Gastrocnemius medialis (tissue), 4 donors: ENCODE measurements around the gene SMAD3. TPM values are rescaled to one million over a fixed set of nuclear protein-coding genes. Genes with fewer than 3 reads are reported as not detected.

Source experiments
- ATAC-seq, 2 donors: fragments of 150-250 bp; one replicate each; pipeline ENCODE4 v1.9.1; 2016
- DNase-seq, 2 donors: peaks; one replicate each; pipeline ENCODE4 v3.0.0-alpha.2; 2019
- H3K27ac ChIP-seq, 4 donors: fragments of 200-600 bp; sonication (generic); 1 replicate in 1 of 4; 2 replicates in 3 of 4; pipeline ENCODE4 v1.5.1; 2016 to 2018; ENCODE audit warnings: mild to moderate bottlenecking in 2 of 4, moderate library complexity in 1 of 4
- H3K27me3 ChIP-seq, 3 donors: fragments of 200-600 bp; sonication (generic) in 2 of 3; 1 replicate in 1 of 3; 2 replicates in 2 of 3; pipeline versions ENCODE4 v1.5.1 to v1.6.0; 2016 to 2019; ENCODE audit warnings: mild to moderate bottlenecking in 1 of 3, moderate library complexity in 1 of 3
- H3K36me3 ChIP-seq, 2 donors: fragments of 200-600 bp; sonication (generic) in 1 of 2; one replicate each; pipeline ENCODE4 v1.5.1; 2017 to 2018
- H3K4me1 ChIP-seq, 2 donors: fragments of 200-600 bp; sonication (generic) in 1 of 2; one replicate each; pipeline ENCODE4 v1.5.1; 2016 to 2017; ENCODE audit warnings: mild to moderate bottlenecking in 2 of 2
- H3K4me3 ChIP-seq, 4 donors: fragments of 200-600 bp; sonication (generic) in 3 of 4; 1 replicate in 1 of 4; 2 replicates in 3 of 4; pipeline ENCODE4 v1.5.1; 2016 to 2019; ENCODE audit warnings: mild to moderate bottlenecking in 2 of 4
- H3K9me3 ChIP-seq, 3 donors: fragments of 200-600 bp; sonication (generic) in 2 of 3; 1 replicate in 1 of 3; 2 replicates in 2 of 3; pipeline ENCODE4 v1.5.1; 2016 to 2019
- CTCF ChIP-seq, 5 experiments: fragments of 450-650 bp in 3 of 5; fragments of 200-600 bp in 2 of 5; sonication (generic) in 2 of 5; IDR thresholded peaks in 4 of 5; conservative IDR thresholded peaks in 1 of 5; 1 replicate in 4 of 5; 2 replicates in 1 of 5; pipeline ENCODE4 v1.5.1; 2016 to 2019; ENCODE audit warnings: antibody characterized with exemption in 5 of 5, mild to moderate bottlenecking in 3 of 5, moderate library complexity in 3 of 5
- POLR2A ChIP-seq, 2 donors: fragments of 450-650 bp; IDR thresholded peaks; one replicate each; pipeline ENCODE4 v1.6.1; 2017; ENCODE audit warnings: antibody characterized with exemption in 2 of 2, mild to moderate bottlenecking in 2 of 2, moderate library complexity in 2 of 2
- in situ Hi-C, 4 donors: fragments of 200-750 bp; cut with MboI; loops; one replicate each; pipeline versions ENCODE4 v1.15.0 to v1.8.0; 2017; ENCODE audit warnings: low sequenced_read_pairs in 4 of 4
- intact Hi-C: fragments of 100-400 bp; cut with DNase I; formaldehyde crosslinking; loops from one replicate; pipeline ENCODE4 v1.15.1; 2023; ENCODE audit warnings: low total_unique reads
- total RNA-seq, 4 donors: library from RNA; depleted of rRNA; stranded (reverse); fragments of >200 nt; gene quantifications; one replicate each; pipeline versions ENCODE4 v1.1.0 to v1.2.3, GENCODE V29; 2016

SMAD3 gene
- total RNA-seq, 4 donors from 2014 or later, result 15.9 to 61.7 (median 26.3) TPM

- in situ Hi-C loops (no loop called here), intact Hi-C loops (no loop called here)
- TF ChIP-seq CTCF (IDR thresholded peaks at IDR 0.05 in 4 of 5, conservative IDR thresholded peaks at IDR 0.05 in 1 of 5) (no peak), POLR2A (IDR thresholded peaks at IDR 0.05) (no peak)
- peaks cover 0 to 8% of the 10 kb centered on the region in 2 donors for H3K36me3 ChIP-seq
- H3K4me1 ChIP-seq, result peaks cover 81 to 86% of the 10 kb centered on the region in 2 donors
- ATAC-seq (no peak), DNase-seq (no peak)
- H3K9me3 ChIP-seq, result no peaks in the 10 kb centered on the region
- no peaks in the 10 kb centered on the region for H3K27me3 ChIP-seq
- no peak overlapping the region for H3K4me3 ChIP-seq
- H3K27ac ChIP-seq, result peak overlapping the region; percentile 85 to 99 (median 95)
These were observed 97.8 kb downstream of the SMAD3 start for GRCh38 chr15:67163180-67163579.

- DNase-seq, result no peak
- no peaks in the 10 kb centered on the region for H3K9me3 ChIP-seq
- H3K36me3 ChIP-seq, result peaks cover 0 to 8% of the 10 kb centered on the region in 2 donors
- in situ Hi-C loops, result no loop called here
- ATAC-seq, result no peak
- TF ChIP-seq POLR2A (IDR thresholded peaks at IDR 0.05) (no peak), CTCF (IDR thresholded peaks at IDR 0.05 in 4 of 5, conservative IDR thresholded peaks at IDR 0.05 in 1 of 5) (no peak)
- H3K27me3 ChIP-seq, result no peaks in the 10 kb centered on the region
- H3K4me1 ChIP-seq, result peaks cover 81 to 86% of the 10 kb centered on the region in 2 donors
- intact Hi-C loops, result no loop called here
- no peak overlapping the region for H3K4me3 ChIP-seq
- peak overlapping the region; percentile 85 to 99 (median 95) for H3K27ac ChIP-seq
These were observed 99.0 kb downstream of the SMAD3 start for GRCh38 chr15:67164401-67164791.

- intact Hi-C loops, result loop anchor here (5.0 kb wide), 1 partner anchor 37 kb away; no protein-coding TSS in a partner anchor
- no peaks in the 10 kb centered on the region for H3K9me3 ChIP-seq
- peaks cover 0 to 8% of the 10 kb centered on the region in 2 donors for H3K36me3 ChIP-seq
- H3K4me3 ChIP-seq, result no peak overlapping the region
- DNase-seq (no peak), ATAC-seq (no peak)
- H3K27ac ChIP-seq, result peak overlapping the region; percentile 85 to 99 (median 95)
- H3K4me1 ChIP-seq, result peaks cover 83 to 86% of the 10 kb centered on the region in 2 donors
- no peak for TF ChIP-seq POLR2A (IDR thresholded peaks at IDR 0.05)
- peak in 2 of 5 experiments; percentile 13 to 23 for TF ChIP-seq CTCF (IDR thresholded peaks at IDR 0.05 in 4 of 5, conservative IDR thresholded peaks at IDR 0.05 in 1 of 5)
- in situ Hi-C loops, result no loop called here
- no peaks in the 10 kb centered on the region for H3K27me3 ChIP-seq
These were observed 99.4 kb downstream of the SMAD3 start for GRCh38 chr15:67164811-67165253.

- Histone ChIP-seq H3K36me3 (peaks cover 0 to 8% of the 10 kb centered on the region in 2 donors), H3K4me3 (no peak overlapping the region), H3K27me3 (no peaks in the 10 kb centered on the region), H3K9me3 (no peaks in the 10 kb centered on the region), H3K4me1 (peaks cover 89 to 91% of the 10 kb centered on the region in 2 donors), H3K27ac (peak overlapping the region; percentile 85 to 99 (median 95))
- peak in 1 of 2 donors; percentile 43 for DNase-seq
- TF ChIP-seq CTCF (IDR thresholded peaks at IDR 0.05 in 4 of 5, conservative IDR thresholded peaks at IDR 0.05 in 1 of 5) (no peak), POLR2A (IDR thresholded peaks at IDR 0.05) (no peak)
- in situ Hi-C loops, result no loop called here
- intact Hi-C loops, result loop anchor here (5.0 kb wide), 1 partner anchor 37 kb away; no protein-coding TSS in a partner anchor
- ATAC-seq, result no peak
These were observed 100.2 kb downstream of the SMAD3 start for GRCh38 chr15:67165254-67166253.
